ENCODE results near the gene POLR1D. TPM values are rescaled to one million over a fixed set of nuclear protein-coding genes. Genes with fewer than 3 reads are reported as not detected.

The POLR1D gene
- total RNA-seq, 1 donor from 2014 or later = 120 TPM

GRCh38 chr13:27661017-27661416 is 39.3 kb downstream of the POLR1D start:
- H3K4me3 Mint-ChIP-seq = no peak overlapping the region
- H3K79me2 ChIP-seq (ENCODE audit: low read depth) = no peaks in the 10 kb centered on the region
- no peaks in the 10 kb centered on the region for H3F3A ChIP-seq (ENCODE audit: low read depth)
- TF ChIP-seq CTCF (IDR thresholded peaks at IDR 0.05) (no peak), EZH2phosphoT487 (IDR thresholded peaks at IDR 0.05) (no peak), EZH2 (IDR thresholded peaks at IDR 0.05) (no peak)
- no peaks in the 10 kb centered on the region for H3K27me3 Mint-ChIP-seq (ENCODE audit: insufficient read depth, low read depth)
- no peaks in the 10 kb centered on the region for H3K9me3 Mint-ChIP-seq
- H3K27me3 ChIP-seq = no peaks in the 10 kb centered on the region
- no peaks in the 10 kb centered on the region for H3K36me3 Mint-ChIP-seq
- H3K9me3 ChIP-seq (ENCODE audit: low read depth) = no peaks in the 10 kb centered on the region
- no peak overlapping the region for H3K4me3 ChIP-seq
- no peak overlapping the region for H3K27ac ChIP-seq
- H3K36me3 ChIP-seq = peaks cover 2% of the 10 kb centered on the region
- H4K20me1 ChIP-seq (ENCODE audit: low read depth) = peaks cover 47% of the 10 kb centered on the region
- H3K4me1 Mint-ChIP-seq = no peaks in the 10 kb centered on the region
- DNase-seq (ENCODE audit: low spot score) = no peak
- no peak overlapping the region for H3K27ac Mint-ChIP-seq
- no peaks in the 10 kb centered on the region for H3K4me1 ChIP-seq
- no peak overlapping the region for H3K9ac ChIP-seq
- no peak overlapping the region for H3K4me2 ChIP-seq
- H2AFZ ChIP-seq (replicated peaks) = no peak overlapping the region

- no peaks in the 10 kb centered on the region for H3F3A ChIP-seq (ENCODE audit: low read depth)
- no peaks in the 10 kb centered on the region for H3K27me3 Mint-ChIP-seq (ENCODE audit: insufficient read depth, low read depth)
- H3K27me3 ChIP-seq = no peaks in the 10 kb centered on the region
- no peaks in the 10 kb centered on the region for H3K4me1 Mint-ChIP-seq
- H3K79me2 ChIP-seq (ENCODE audit: low read depth) = no peaks in the 10 kb centered on the region
- H3K36me3 ChIP-seq = peaks cover 4% of the 10 kb centered on the region
- H3K9ac ChIP-seq = no peak overlapping the region
- H3K4me2 ChIP-seq = no peak overlapping the region
- DNase-seq (ENCODE audit: low spot score) = no peak
- H4K20me1 ChIP-seq (ENCODE audit: low read depth) = peaks cover 47% of the 10 kb centered on the region
- no peak overlapping the region for H3K4me3 Mint-ChIP-seq
- TF ChIP-seq CTCF (IDR thresholded peaks at IDR 0.05) = no peak
- no peak for TF ChIP-seq EZH2phosphoT487 (IDR thresholded peaks at IDR 0.05)
- no peak for TF ChIP-seq EZH2 (IDR thresholded peaks at IDR 0.05)
- no peaks in the 10 kb centered on the region for H3K9me3 ChIP-seq (ENCODE audit: low read depth)
- H2AFZ ChIP-seq (replicated peaks) = no peak overlapping the region
- no peaks in the 10 kb centered on the region for H3K9me3 Mint-ChIP-seq
- H3K36me3 Mint-ChIP-seq = peaks cover 3% of the 10 kb centered on the region
- H3K27ac Mint-ChIP-seq = no peak overlapping the region
- H3K27ac ChIP-seq = no peak overlapping the region
- no peaks in the 10 kb centered on the region for H3K4me1 ChIP-seq
- no peak overlapping the region for H3K4me3 ChIP-seq
Observed at GRCh38 chr13:27662738-27663470, 41.2 kb downstream of the POLR1D start.

DNA sequence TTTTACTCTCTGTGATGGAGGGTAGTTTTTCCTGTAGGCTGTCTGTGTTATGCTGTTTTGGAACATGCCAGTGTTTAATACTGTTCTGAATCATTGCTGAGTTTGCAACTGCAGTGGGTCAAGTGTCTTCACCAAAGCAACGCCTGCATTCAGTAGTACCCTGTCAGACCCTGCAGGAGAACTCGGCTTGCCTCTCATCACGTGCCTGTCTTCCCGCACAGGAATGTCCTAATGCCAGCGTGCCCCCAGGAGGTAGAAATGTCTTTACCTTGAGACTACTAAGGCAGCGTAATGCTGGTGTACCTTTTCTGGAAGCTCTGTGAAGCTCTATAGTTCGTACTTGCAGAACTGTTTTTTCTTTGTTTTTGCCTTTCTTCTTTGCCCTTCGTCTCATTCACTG is 42.3 kb downstream of the POLR1D start:
- Mint-ChIP-seq H3K9me3 (no peaks in the 10 kb centered on the region), H3K27ac (no peak overlapping the region), H3K27me3 (ENCODE audit: insufficient read depth, low read depth) (no peaks in the 10 kb centered on the region), H3K36me3 (peaks cover 3% of the 10 kb centered on the region), H3K4me3 (no peak overlapping the region), H3K4me1 (no peaks in the 10 kb centered on the region)
- Histone ChIP-seq H3K9ac (no peak overlapping the region), H4K20me1 (ENCODE audit: low read depth) (peaks cover 47% of the 10 kb centered on the region), H3K4me1 (no peaks in the 10 kb centered on the region), H2AFZ (replicated peaks) (no peak overlapping the region), H3K4me3 (no peak overlapping the region), H3K27ac (no peak overlapping the region), H3K36me3 (peaks cover 4% of the 10 kb centered on the region), H3K79me2 (ENCODE audit: low read depth) (no peaks in the 10 kb centered on the region), H3K9me3 (ENCODE audit: low read depth) (no peaks in the 10 kb centered on the region), H3K4me2 (no peak overlapping the region), H3F3A (ENCODE audit: low read depth) (no peaks in the 10 kb centered on the region), H3K27me3 (no peaks in the 10 kb centered on the region)
- DNase-seq (ENCODE audit: low spot score) = peak; percentile 20
- TF ChIP-seq EZH2phosphoT487 (IDR thresholded peaks at IDR 0.05) = no peak
- no peak for TF ChIP-seq CTCF (IDR thresholded peaks at IDR 0.05)
- TF ChIP-seq EZH2 (IDR thresholded peaks at IDR 0.05) = no peak
